GM12878 (cell line): ENCODE results near the gene AKT1. TPM values are rescaled to one million over a fixed set of nuclear protein-coding genes. Genes with fewer than 3 reads are reported as not detected.

Source experiments
- ATAC-seq: fragments of 200-7000 bp; cut with Tn5 transposase; 3 replicates; pipeline ENCODE4 v1.9.1; 2020; ENCODE audit warnings: mild to moderate bottlenecking, moderate library complexity
- BruUV-seq: library from RNA; stranded (reverse); fragments of 400-500 nt; replicated peaks from 2 replicates; lab custom pipeline; 2021; lab: Mats Ljungman, UMichigan
- CTCF ChIA-PET: fragments of 300-600 bp; sonication (Branson Sonifier 250); formaldehyde crosslinking; extraction: SDS; loops from one replicate; lab custom pipeline; 2021; ENCODE audit warnings: inconsistent platforms; lab: Yijun Ruan, JAX
- POLR2A ChIA-PET: fragments of 350-600 bp; formaldehyde crosslinking; extraction: SDS; loops from one replicate; lab custom pipeline; 2021; ENCODE audit warnings: inconsistent platforms; lab: Charles Lee
- RAD21 ChIA-PET: fragments of 300-600 bp; sonication (Branson Sonifier 250); formaldehyde crosslinking; loops from one replicate; lab custom pipeline; 2023; ENCODE audit warnings: antibody characterized with exemption; ENCODE audit not compliant: unreplicated experiment; lab: Charles Lee
- SMC1A ChIA-PET: fragments of 300-600 bp; sonication (Branson Sonifier 250); formaldehyde crosslinking; loops from one replicate; lab custom pipeline; 2023; ENCODE audit not compliant: unreplicated experiment, uncharacterized antibody; lab: Charles Lee
- DNase-seq: peaks from one replicate; pipeline ENCODE4 v3.0.0-alpha.2; 2011; ENCODE audit warnings: low read depth, low spot score
- FAIRE-seq: peaks from 3 replicates; lab custom pipeline; 2011; peaks lifted over from hg19 to GRCh38; lab: Jason Lieb, UNC
- H2AFZ ChIP-seq: 2 replicates; pipeline ENCODE4 v1.6.0; 2011; ENCODE audit warnings: low read depth, low read length, control low read depth; ENCODE audit not compliant: control insufficient read depth
- H3K27ac ChIP-seq: 2 replicates; pipeline ENCODE4 v1.5.1; 2011; ENCODE audit warnings: control low read depth; ENCODE audit not compliant: control insufficient read depth, insufficient read depth
- H3K27me3 ChIP-seq, 2 experiments: replicated peaks in 1 of 2; 2 replicates each; pipeline versions ENCODE4 v1.6.0 to v1.6.1; 2011; ENCODE audit warnings: low read length in 1 of 2; ENCODE audit not compliant: control insufficient read depth in 2 of 2, insufficient read depth in 2 of 2
- H3K36me3 ChIP-seq, 2 experiments: 2 replicates each; pipeline ENCODE4 v1.5.1; 2011; ENCODE audit warnings: low read length in 1 of 2; ENCODE audit not compliant: control insufficient read depth in 2 of 2, insufficient read depth in 2 of 2
- H3K4me1 ChIP-seq: 2 replicates; pipeline ENCODE4 v1.6.1; 2011; ENCODE audit warnings: mild to moderate bottlenecking, low read length, moderate library complexity, mixed read lengths; ENCODE audit not compliant: control insufficient read depth, insufficient read depth
- H3K4me2 ChIP-seq: 2 replicates; pipeline ENCODE4 v1.6.0; 2011; ENCODE audit warnings: control low read depth; ENCODE audit not compliant: control insufficient read depth, insufficient read depth
- H3K4me3 ChIP-seq: fragments of 200-600 bp; sonication (generic); 2 replicates; pipeline ENCODE4 v1.5.1; 2016
- H3K79me2 ChIP-seq: 2 replicates; pipeline ENCODE4 v1.6.0; 2011; ENCODE audit warnings: low read length; ENCODE audit not compliant: control insufficient read depth, insufficient read depth
- H3K9ac ChIP-seq: 2 replicates; pipeline ENCODE4 v1.8.0; 2011; ENCODE audit warnings: low read length, control low read depth, mixed read lengths; ENCODE audit not compliant: control insufficient read depth, insufficient read depth
- H3K9me3 ChIP-seq: replicated peaks from 3 replicates; pipeline ENCODE4 v1.5.1; 2011; ENCODE audit warnings: mild to moderate bottlenecking, low read length; ENCODE audit not compliant: control insufficient read depth, insufficient read depth
- H4K20me1 ChIP-seq: 2 replicates; pipeline ENCODE4 v1.6.0; 2011; ENCODE audit not compliant: control insufficient read depth, insufficient read depth
- MYC ChIP-seq: IDR thresholded peaks from 2 replicates; pipeline ENCODE4 v1.6.1; 2011; ENCODE audit warnings: mild to moderate bottlenecking, low read length, moderate library complexity, inconsistent platforms; ENCODE audit not compliant: insufficient read depth, insufficient replicate concordance, insufficient read length, severe bottlenecking
- NR2F1 ChIP-seq: fragments of 450-650 bp; conservative IDR thresholded peaks from 2 replicates; pipeline ENCODE4 v1.6.1; 2017; ENCODE audit warnings: mild to moderate bottlenecking
- PAX8 ChIP-seq: fragments of 450-650 bp; IDR thresholded peaks from 2 replicates; pipeline ENCODE4 v1.6.1; 2017; ENCODE audit warnings: mild to moderate bottlenecking, moderate library complexity
- TCF12 ChIP-seq: IDR thresholded peaks from 2 replicates; pipeline ENCODE4 v1.6.1; 2011; ENCODE audit warnings: low read depth, mild to moderate bottlenecking, low read length
- ZNF207 ChIP-seq: fragments of 450-650 bp; IDR thresholded peaks from 2 replicates; pipeline ENCODE4 v1.6.1; 2014; ENCODE audit warnings: antibody characterized with exemption, mild to moderate bottlenecking, borderline replicate concordance
- WGBS: methylation state at CpG from one replicate; pipeline ENCODE4 v1.1.6; 2016; ENCODE audit warnings: low lambda C conversion rate; ENCODE audit not compliant: insufficient replicate concordance, insufficient coverage; ENCODE audit errors: missing lambda C conversion rate; 5-methylcytosine and 5-hydroxymethylcytosine counted together
- in situ Hi-C: fragments of 300-500 bp; cut with MboI; formaldehyde crosslinking; loops from 9 replicates; pipeline ENCODE4 v1.14.3; 2018; ENCODE audit warnings: mixed read lengths
- intact Hi-C: fragments of 100-400 bp; cut with micrococcal nuclease; formaldehyde crosslinking; loops from one replicate; pipeline ENCODE4 v1.14.2; 2022; ENCODE audit not compliant: unreplicated experiment
- polyA plus RNA-seq, 11 experiments: library from polyadenylated mRNA; depleted of rRNA in 4 of 11; unstranded in 6 of 11; stranded (reverse) in 5 of 11; fragments of >200 nt; fragmentation: Nextera tagmentation in 4 of 11; fragmentation: Illumina TruSeq in 1 of 11; extraction: Ambion mirVana in 4 of 11; extraction: Trizol in 1 of 11; gene quantifications; 1 replicate in 1 of 11; 2 replicates in 10 of 11; pipeline versions ENCODE4 v1.2.1 to v1.2.3, GENCODE V29; 2011 to 2016; ENCODE audit warnings: inconsistent platforms in 2 of 11, missing spikeins in 2 of 11, low read depth in 1 of 11
- total RNA-seq, 4 experiments: library from RNA; depleted of rRNA in 3 of 4; stranded (reverse); fragments of >200 nt in 3 of 4; fragmentation: Illumina TruSeq in 1 of 4; extraction: Trizol in 1 of 4; gene quantifications; 2 replicates each; pipeline versions ENCODE4 v1.2.1 to v1.2.3, GENCODE V29; 2013 to 2021
- TF ChIP-seq, protein P1 (sequence below): fragments of 150-350 bp; IDR thresholded peaks from 2 replicates; pipeline ENCODE4 v1.6.1; 2016; ENCODE audit warnings: low read depth, low read length

The AKT1 gene
- total and polyA plus RNA-seq, 10 of the 15 experiments (the other 5 are each of a cell fraction or from before 2014, with no cell fraction given), result 0.63 to 110 (median 58.9) TPM

DNA sequence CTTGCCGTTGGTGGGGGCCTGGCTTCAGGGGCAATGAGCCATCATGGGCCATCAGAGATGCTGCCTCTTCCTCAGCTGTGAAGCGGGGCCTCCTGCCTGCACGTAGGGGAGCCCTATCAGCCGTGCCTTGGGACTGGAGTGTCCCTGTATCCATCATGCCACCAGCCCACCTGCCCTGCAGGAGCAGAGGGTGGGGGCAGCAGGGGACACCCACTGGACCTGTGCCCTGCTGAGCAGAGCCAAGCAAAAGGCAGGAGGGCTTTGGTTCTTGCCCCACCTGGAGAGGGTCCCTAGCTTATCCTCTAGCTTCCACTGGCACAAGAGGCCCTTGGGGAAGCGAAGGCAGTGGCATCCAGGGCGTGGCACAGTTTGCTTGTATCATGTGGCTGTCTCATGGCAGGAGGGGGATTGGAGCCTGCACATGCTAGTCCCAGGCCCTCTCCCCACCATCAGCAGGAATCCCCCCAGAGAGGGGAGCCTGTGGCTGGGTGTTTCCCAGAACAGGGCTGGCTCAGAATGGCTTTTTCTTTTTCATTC is 61.4 kb downstream of the AKT1 start:
- BruUV-seq, result no TSS peak
- DNase-seq, result no peak
- no peak for FAIRE-seq
- H2AFZ ChIP-seq, result no peak overlapping the region
- H3K27ac ChIP-seq, result no peak overlapping the region
- ChIA-PET CTCF (no interaction called here), POLR2A (no interaction called here), RAD21 (no interaction called here), SMC1A (no interaction called here)
- intact Hi-C loops (no loop called here), in situ Hi-C loops (no loop called here)
- TF ChIP-seq ZNF207, result no peak
- TF ChIP-seq, protein P1, sequence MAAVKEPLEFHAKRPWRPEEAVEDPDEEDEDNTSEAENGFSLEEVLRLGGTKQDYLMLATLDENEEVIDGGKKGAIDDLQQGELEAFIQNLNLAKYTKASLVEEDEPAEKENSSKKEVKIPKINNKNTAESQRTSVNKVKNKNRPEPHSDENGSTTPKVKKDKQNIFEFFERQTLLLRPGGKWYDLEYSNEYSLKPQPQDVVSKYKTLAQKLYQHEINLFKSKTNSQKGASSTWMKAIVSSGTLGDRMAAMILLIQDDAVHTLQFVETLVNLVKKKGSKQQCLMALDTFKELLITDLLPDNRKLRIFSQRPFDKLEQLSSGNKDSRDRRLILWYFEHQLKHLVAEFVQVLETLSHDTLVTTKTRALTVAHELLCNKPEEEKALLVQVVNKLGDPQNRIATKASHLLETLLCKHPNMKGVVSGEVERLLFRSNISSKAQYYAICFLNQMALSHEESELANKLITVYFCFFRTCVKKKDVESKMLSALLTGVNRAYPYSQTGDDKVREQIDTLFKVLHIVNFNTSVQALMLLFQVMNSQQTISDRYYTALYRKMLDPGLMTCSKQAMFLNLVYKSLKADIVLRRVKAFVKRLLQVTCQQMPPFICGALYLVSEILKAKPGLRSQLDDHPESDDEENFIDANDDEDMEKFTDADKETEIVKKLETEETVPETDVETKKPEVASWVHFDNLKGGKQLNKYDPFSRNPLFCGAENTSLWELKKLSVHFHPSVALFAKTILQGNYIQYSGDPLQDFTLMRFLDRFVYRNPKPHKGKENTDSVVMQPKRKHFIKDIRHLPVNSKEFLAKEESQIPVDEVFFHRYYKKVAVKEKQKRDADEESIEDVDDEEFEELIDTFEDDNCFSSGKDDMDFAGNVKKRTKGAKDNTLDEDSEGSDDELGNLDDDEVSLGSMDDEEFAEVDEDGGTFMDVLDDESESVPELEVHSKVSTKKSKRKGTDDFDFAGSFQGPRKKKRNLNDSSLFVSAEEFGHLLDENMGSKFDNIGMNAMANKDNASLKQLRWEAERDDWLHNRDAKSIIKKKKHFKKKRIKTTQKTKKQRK, result no peak
- TF ChIP-seq PAX8, result no peak
- TF ChIP-seq MYC, result no peak
- TF ChIP-seq TCF12, result no peak
- no peak for TF ChIP-seq NR2F1
- no peak overlapping the region for H3K9ac ChIP-seq
- H4K20me1 ChIP-seq, result no peaks in the 10 kb centered on the region
- no peak overlapping the region for H3K4me2 ChIP-seq
- no peaks in the 10 kb centered on the region; a peak in 3 of 4 replicates for H3K27me3 ChIP-seq
- H3K4me1 ChIP-seq, result no peaks in the 10 kb centered on the region
- H3K9me3 ChIP-seq, result no peaks in the 10 kb centered on the region
- H3K4me3 ChIP-seq, result no peak overlapping the region
- H3K79me2 ChIP-seq, result no peaks in the 10 kb centered on the region
- WGBS, result 0% methylated on average over 6 of the region's 6 CpGs
- no peak for ATAC-seq
- H3K36me3 ChIP-seq, result no peaks in the 10 kb centered on the region
